Right renal cortex interstitium (tissue), 3 donors: ENCODE data around the gene LGALS12. TPM values are rescaled to one million over a fixed set of nuclear protein-coding genes. Genes with fewer than 3 reads are reported as not detected.

Experiments used
- DNase-seq, 3 donors: peaks; one replicate each; pipeline ENCODE4 v3.0.0-alpha.2; 2013; ENCODE audit warnings: low read depth in 3 of 3, low spot score in 2 of 3
- polyA plus RNA-seq, 3 donors: library from polyadenylated mRNA; unstranded; fragments of 120-200 nt; gene quantifications; one replicate each; pipeline ENCODE4 v1.2.1, GENCODE V29; 2013; ENCODE audit not compliant: insufficient read length in 3 of 3

LGALS12 gene
- polyA plus RNA-seq, 3 donors = 0.10 to 0.41 (median 0.12) TPM

DNA sequence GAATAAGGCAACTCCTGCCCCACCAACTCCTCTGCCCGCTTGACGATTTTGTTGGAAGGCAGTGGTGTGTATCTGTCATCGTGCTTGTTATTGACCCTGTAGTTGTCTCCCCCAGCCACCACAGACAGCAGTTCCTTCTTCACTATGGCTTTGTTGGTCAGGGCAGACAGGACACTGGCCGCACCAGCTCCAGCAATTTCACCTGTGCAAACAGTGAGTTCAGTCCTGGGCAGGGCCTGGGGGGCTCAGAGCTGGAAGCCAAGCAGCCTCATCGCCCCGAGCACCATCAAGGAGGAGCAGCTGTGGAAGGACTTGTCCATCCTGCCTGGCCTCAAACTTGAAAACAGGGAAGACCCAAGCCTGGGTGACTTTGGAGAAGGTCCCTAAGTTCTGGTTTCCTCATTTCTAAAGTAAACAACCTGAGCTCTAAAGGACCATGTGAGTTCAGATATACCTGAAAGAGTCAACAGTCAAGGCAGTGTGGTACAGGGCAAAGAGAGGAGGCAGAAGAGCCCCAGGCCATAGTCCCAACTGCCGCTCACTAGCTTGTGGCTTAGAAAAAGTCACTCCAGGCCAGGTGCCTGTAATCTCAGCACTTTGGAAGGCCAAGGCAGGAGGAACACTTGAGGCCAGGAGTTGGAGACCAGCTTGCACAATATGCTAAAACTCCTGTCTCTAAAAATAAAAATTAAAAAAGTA lies 52.7 kb downstream of the LGALS12 start:
- no peak for DNase-seq

DNA sequence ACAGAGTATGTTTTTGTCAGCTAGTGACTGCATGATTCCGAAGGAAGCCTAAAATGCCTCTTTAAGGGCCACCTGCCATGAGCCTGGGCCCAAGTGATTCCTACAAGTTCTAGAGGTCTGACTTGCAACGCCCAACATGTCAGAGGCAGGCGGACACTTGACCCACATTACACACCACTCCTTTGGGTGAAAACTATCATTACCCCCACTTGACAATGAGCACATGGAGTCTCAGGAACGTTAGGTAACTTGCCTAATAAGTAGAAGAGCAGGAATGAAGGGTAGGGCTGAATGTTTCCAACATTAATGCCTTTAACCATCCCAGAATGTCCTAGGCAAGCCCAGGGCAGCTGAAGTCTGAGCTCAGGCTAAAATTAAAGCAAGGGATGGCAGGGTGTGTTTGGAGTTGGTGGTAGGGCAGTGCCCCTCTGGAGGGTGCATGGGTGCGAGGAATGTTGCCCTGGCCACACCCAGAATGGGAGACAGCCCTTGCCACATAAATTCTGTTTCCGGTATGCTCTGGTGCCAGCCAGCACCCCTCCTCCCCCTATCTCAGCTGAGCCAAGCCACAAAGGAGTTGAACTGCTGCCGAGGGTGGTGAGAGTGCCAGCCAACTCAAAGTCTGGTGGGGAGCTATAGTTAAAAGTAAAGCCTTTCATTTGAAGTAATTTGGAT lies 54.8 kb downstream of the LGALS12 start:
- no peak for DNase-seq

DNA sequence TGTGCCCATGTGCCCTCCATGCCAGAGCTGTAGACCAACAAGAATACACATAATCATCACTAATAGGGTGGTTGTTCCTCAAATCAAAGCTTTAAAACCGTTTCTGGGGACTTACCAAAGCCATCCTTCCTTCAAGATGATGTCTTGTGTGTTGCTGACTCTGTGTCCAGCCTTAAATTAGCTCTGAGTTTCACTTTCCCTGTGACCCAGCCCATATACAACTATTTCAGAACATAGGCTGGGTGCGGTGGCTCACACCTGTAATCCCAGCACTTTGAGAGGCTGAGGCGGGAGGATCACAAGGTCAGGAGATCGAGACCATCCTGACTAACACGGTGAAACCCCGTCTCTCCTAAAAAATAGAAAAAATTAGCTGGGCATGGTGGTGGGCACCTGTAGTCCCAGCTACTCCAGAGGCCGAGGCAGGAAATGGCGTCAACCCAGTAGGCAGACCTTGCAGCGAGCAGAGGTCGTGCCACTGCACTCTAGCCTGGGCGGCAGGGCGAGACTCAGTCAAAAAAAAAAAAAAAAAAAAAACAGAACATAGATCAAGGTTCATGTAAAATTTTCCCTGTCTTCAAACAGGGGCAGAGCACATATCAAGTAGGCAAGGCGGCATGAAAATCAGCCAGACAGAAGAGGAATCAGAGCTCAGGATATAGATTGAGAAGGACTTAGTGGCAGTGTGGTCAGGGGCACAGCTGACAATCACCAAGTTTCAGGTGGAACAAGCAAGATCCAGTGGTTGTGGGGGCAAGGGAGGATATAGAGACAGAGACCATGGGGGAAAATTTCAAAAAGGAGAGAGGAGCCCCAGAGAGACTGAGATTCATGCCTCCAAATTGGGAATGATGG lies 57.5 kb downstream of the LGALS12 start, which contains the start of gene PLAAT2:
PLAAT2 (minus strand) TSS at position 179 of the 855 bp plus-strand sequence; CDS start at position 124, 55 bp downstream.
- DNase-seq = no peak

DNA sequence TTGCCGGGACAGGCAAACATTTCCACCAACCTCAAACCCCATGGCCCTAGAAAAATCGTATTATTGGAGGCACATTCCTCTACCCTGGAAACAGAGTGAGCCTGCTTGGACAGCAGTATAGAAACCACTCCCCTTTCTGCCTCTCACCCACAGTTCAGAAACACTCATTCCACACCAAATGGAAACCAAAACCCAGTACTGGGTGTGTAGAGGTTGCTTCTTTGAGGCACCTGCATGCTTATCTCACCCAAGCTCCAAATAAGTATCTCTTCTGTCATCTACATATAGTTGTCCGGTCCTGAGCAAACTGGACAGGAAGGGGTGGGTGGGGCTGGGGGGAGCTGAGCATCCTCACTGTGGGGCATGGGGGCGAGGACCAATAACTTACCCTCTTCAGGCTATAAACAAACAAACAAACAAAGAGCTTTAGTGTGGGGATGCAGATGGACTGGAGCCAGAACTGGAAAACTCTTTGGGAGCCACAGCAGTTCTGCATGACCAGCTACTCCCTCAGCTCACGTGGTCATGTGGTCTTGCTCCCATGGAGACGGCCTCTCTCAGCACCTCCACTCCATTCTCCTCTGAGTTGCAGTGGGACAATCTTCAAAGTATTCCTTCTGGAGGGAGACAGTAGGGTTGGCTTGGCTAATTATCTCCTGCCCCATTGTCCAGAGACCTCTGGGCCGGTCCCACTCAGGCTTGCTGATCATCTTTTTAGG lies 58.3 kb downstream of the LGALS12 start:
- peak in 1 of 3 donors; percentile 39 for DNase-seq

DNA sequence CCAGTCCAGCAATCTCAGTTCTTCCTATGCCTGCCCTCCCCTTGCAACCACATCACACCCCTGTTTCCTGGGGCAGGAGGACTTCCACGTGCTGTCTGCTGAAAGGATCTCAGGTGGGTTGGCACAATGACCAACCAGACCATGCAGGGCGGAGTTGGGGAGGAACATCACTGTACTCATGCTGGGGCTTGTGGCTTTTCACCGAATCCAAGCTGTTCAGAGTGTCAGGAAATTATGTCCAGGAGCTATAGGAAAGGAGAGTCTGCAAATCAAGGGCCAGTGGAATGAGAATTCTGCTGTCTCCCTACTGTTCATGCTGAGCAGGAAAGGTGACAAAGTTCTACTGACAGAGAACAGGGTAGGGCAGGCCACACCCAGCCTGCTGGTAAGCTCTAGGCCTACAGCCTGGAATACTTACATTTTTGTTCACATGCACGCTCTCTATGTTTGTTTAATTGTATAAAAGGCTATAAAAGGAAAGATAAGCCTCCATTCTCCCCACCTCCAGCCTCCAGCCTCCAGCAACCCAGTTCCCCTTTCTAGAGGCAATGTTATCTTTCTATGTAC lies 59.0 kb downstream of the LGALS12 start:
- DNase-seq = no peak

Other genes with a start within 250 kb of the LGALS12 start
- not detected for gene SLC22A9, start 136.3 kb upstream of the LGALS12 start, polyA plus RNA-seq
- gene PLAAT5, start 14.9 kb upstream of the LGALS12 start, polyA plus RNA-seq = under 1 TPM; 0.42 to 0.51 (median 0.42) TPM
- gene PLAAT4, start 30.7 kb downstream of the LGALS12 start, polyA plus RNA-seq = 10 to 100 TPM in 2 of 3 donors, 1 to 10 TPM in 1; 9.5 to 11.6 (median 11.1) TPM
- gene PLAAT2, start 57.3 kb downstream of the LGALS12 start, polyA plus RNA-seq = under 1 TPM in 2 of 3 donors, not detected in 1; 0.22 to 0.65 TPM
- gene PLAAT3, start 108.3 kb downstream of the LGALS12 start, polyA plus RNA-seq = 10 to 100 TPM; 12.7 to 26.8 (median 14.8) TPM
- 10 to 100 TPM; 16.2 to 17.6 (median 17.0) TPM for gene ATL3, start 165.3 kb downstream of the LGALS12 start, polyA plus RNA-seq
- gene RTN3, start 175.4 kb downstream of the LGALS12 start, polyA plus RNA-seq = 100 to 1,000 TPM; 173 to 181 (median 178) TPM